ENCODE results near the gene ZNF44. TPM values are rescaled to one million over a fixed set of nuclear protein-coding genes. Genes with fewer than 3 reads are reported as not detected.

ZNF44 gene
- total and polyA plus RNA-seq, 9 of the 15 experiments (the other 6 are each of a cell fraction or from before 2014, with no cell fraction given) = 2.6 to 8.3 (median 4.4) TPM

GRCh38 chr19:12261554-12261953 is 33.1 kb downstream of the ZNF44 start (continued):
- no peak for TF ChIP-seq NFRKB (IDR thresholded peaks at IDR 0.05; ENCODE audit: low read depth)

GRCh38 chr19:12260861-12261260 is 33.8 kb downstream of the ZNF44 start:
- no peak overlapping the region for H2AFZ ChIP-seq (ENCODE audit: low read depth, low read length)
- no peaks in the 10 kb centered on the region for H3K9me3 ChIP-seq (replicated peaks; ENCODE audit: control insufficient read depth, insufficient read depth, low read depth, low read length)
- CTCF ChIA-PET (ENCODE audit: low intra/inter-chr PET ratio) = no interaction called here
- peaks cover 0 to 26% of the 10 kb centered on the region in 2 experiments; a peak in 3 of 5 replicates for H3K27me3 ChIP-seq (ENCODE audit: control insufficient read depth in 2 of 2, insufficient read depth in 2 of 2, low read length in 2 of 2)
- no TSS peak for BruUV-seq (replicated peaks)
- no peak for ATAC-seq
- H3K36me3 ChIP-seq (ENCODE audit: control insufficient read depth, insufficient read depth, low read length) = no peaks in the 10 kb centered on the region
- no peak overlapping the region for H3K4me2 ChIP-seq (ENCODE audit: insufficient read depth, low read length)
- no peak for FAIRE-seq
- H3K4me3 ChIP-seq = no peak overlapping the region
- no peaks in the 10 kb centered on the region for H3K79me2 ChIP-seq (ENCODE audit: control insufficient read depth, insufficient read depth, low read length)
- no peak for DNase-seq (ENCODE audit: extremely low read depth in 1 of 4, low spot score in 3 of 4)
- POLR2A ChIA-PET = interaction anchor here (1.0 kb wide), 1 partner anchor 350 kb away, joined by 4 read pairs; the partner anchor contains the start of genes ZNF490 and ZNF791
- TF ChIP-seq WHSC1 (IDR thresholded peaks at IDR 0.05; ENCODE audit: low read length) (no peak), ELK1 (CRISPR knock-in tag; IDR thresholded peaks at IDR 0.05) (no peak), POLR2A (conservative IDR thresholded peaks at IDR 0.05) (no peak), MEF2D (tag; conservative IDR thresholded peaks at IDR 0.05; ENCODE audit: low read depth) (no peak), POLR2G (IDR thresholded peaks at IDR 0.05; ENCODE audit: low read depth, low read length) (no peak), MXI1 (IDR thresholded peaks at IDR 0.05; ENCODE audit: low read depth, low read length) (no peak), ZNF644 (tag; IDR thresholded peaks at IDR 0.05; ENCODE audit: low read depth) (no peak), HMGXB4 (CRISPR knock-in tag; IDR thresholded peaks at IDR 0.05) (no peak), HDAC3 (IDR thresholded peaks at IDR 0.05; ENCODE audit: borderline replicate concordance, partially characterized antibody) (no peak), SRF (CRISPR knock-in tag; IDR thresholded peaks at IDR 0.05) (no peak), FOXA3 (CRISPR knock-in tag; conservative IDR thresholded peaks at IDR 0.05 in 1 of 2, IDR thresholded peaks at IDR 0.05 in 1 of 2) (no peak), MTF1 (CRISPR knock-in tag; IDR thresholded peaks at IDR 0.05; ENCODE audit: borderline replicate concordance) (no peak), ZBTB8A (IDR thresholded peaks at IDR 0.05; ENCODE audit: partially characterized antibody) (no peak), STAT6 (CRISPR knock-in tag; IDR thresholded peaks at IDR 0.05) (no peak), ZNF584 (CRISPR knock-in tag; IDR thresholded peaks at IDR 0.05; ENCODE audit: low read depth) (no peak)
- H3K4me1 ChIP-seq (replicated peaks in 1 of 2; ENCODE audit: control insufficient read depth in 2 of 2, insufficient read depth in 2 of 2, low read length in 2 of 2) = peaks cover 0 to 7% of the 10 kb centered on the region in 2 experiments; a peak in 2 of 5 replicates
- H3K27ac ChIP-seq (ENCODE audit: extremely low read depth, low read depth, low read length) = no peak overlapping the region
- no peaks in the 10 kb centered on the region for H4K20me1 ChIP-seq (replicated peaks; ENCODE audit: control insufficient read depth, insufficient read depth, low read length)
- 0% methylated on average over 3 of the region's 3 CpGs for WGBS (ENCODE audit: insufficient coverage, low coverage, missing lambda C conversion rate)
- no peak overlapping the region for H3K9ac ChIP-seq (ENCODE audit: insufficient read depth in 1 of 2, low read depth in 2 of 2, low read length in 2 of 2)
- intact Hi-C loops (cut with micrococcal nuclease) (no loop called here), in situ Hi-C loops (cut with MboI) (no loop called here)
- H3K9me1 ChIP-seq (ENCODE audit: control insufficient read depth, insufficient read depth, low read length) = no peaks in the 10 kb centered on the region

Measured in K562 (cell line).